Endothelial cell of umbilical vein (primary cell): ENCODE results near the gene RBBP5. TPM values are rescaled to one million over a fixed set of nuclear protein-coding genes. Genes with fewer than 3 reads are reported as not detected.

Source experiments
- BruUV-seq: library from RNA; stranded (reverse); fragments of 400-500 nt; replicated peaks from 2 replicates; lab custom pipeline; 2021; lab: Mats Ljungman, UMichigan
- CTCF ChIA-PET: fragments of 300-600, 350-600 bp; sonication (Branson Sonifier 250); formaldehyde crosslinking; loops from one replicate; lab custom pipeline; 2021; ENCODE audit warnings: antibody characterized with exemption, inconsistent platforms; lab: Charles Lee
- POLR2A ChIA-PET: fragments of 300-600, 350-600 bp; sonication (Branson Sonifier 250); formaldehyde crosslinking; loops from one replicate; lab custom pipeline; 2021; ENCODE audit warnings: antibody characterized with exemption, inconsistent platforms; lab: Charles Lee
- DNase-seq: peaks from one replicate; pipeline ENCODE4 v3.0.0-alpha.2; 2011; ENCODE audit warnings: low read depth, low spot score
- FAIRE-seq: peaks from 2 replicates; lab custom pipeline; 2011; peaks lifted over from hg19 to GRCh38; lab: Jason Lieb, UNC
- H2AFZ ChIP-seq: 2 replicates; pipeline ENCODE4 v1.6.0; 2012; ENCODE audit warnings: low read depth, low read length, control low read depth, inconsistent platforms
- H3K27ac ChIP-seq: 2 replicates; pipeline ENCODE4 v1.5.1; 2011; ENCODE audit warnings: low read depth, mild to moderate bottlenecking, control low read depth, low read length, moderate library complexity; ENCODE audit not compliant: insufficient read depth
- H3K27me3 ChIP-seq, 2 experiments: 2 replicates each; pipeline versions ENCODE4 v1.6.0 to v1.6.1; 2011; ENCODE audit warnings: low read length in 2 of 2, mixed read lengths in 1 of 2; ENCODE audit not compliant: control insufficient read depth in 2 of 2, insufficient read depth in 2 of 2
- H3K36me3 ChIP-seq, 2 experiments: 2 replicates in 1 of 2; 3 replicates in 1 of 2; pipeline ENCODE4 v1.5.1; 2011; ENCODE audit warnings: low read length in 2 of 2, mild to moderate bottlenecking in 1 of 2, moderate library complexity in 1 of 2; ENCODE audit not compliant: control insufficient read depth in 2 of 2, insufficient read depth in 2 of 2; ENCODE audit errors: extremely low read depth in 1 of 2
- H3K4me1 ChIP-seq: 3 replicates; pipeline ENCODE4 v1.5.1; 2011; ENCODE audit warnings: mild to moderate bottlenecking, low read length; ENCODE audit not compliant: control insufficient read depth, insufficient read depth; ENCODE audit errors: extremely low read depth
- H3K4me2 ChIP-seq: 2 replicates; pipeline ENCODE4 v1.6.1; 2011; ENCODE audit warnings: low read length, control low read depth, mixed read lengths; ENCODE audit not compliant: insufficient read depth
- H3K4me3 ChIP-seq, 3 experiments: fragments of 200-600 bp in 1 of 3; sonication (generic), shearing (Covaris generic) in 1 of 3; replicated peaks in 1 of 3; 2 replicates each; pipeline ENCODE4 v1.5.1; 2011 to 2016; ENCODE audit warnings: control low read depth in 3 of 3, low read length in 3 of 3, mild to moderate bottlenecking in 2 of 3, inconsistent platforms in 1 of 3, low read depth in 1 of 3, moderate library complexity in 1 of 3; ENCODE audit not compliant: insufficient read depth in 1 of 3
- H3K79me2 ChIP-seq: 2 replicates; pipeline ENCODE4 v1.6.0; 2012; ENCODE audit warnings: low read length, inconsistent platforms; ENCODE audit not compliant: control insufficient read depth, insufficient read depth
- H3K9ac ChIP-seq: replicated peaks from 2 replicates; pipeline ENCODE3; 2011; ENCODE audit warnings: low read length, control low read depth; ENCODE audit not compliant: insufficient read depth; ENCODE audit errors: extremely low read depth
- H3K9me1 ChIP-seq: replicated peaks from 3 replicates; pipeline ENCODE4 v1.6.0; 2011; ENCODE audit warnings: mild to moderate bottlenecking, low read length; ENCODE audit not compliant: control insufficient read depth, insufficient read depth; ENCODE audit errors: extremely low read depth
- H3K9me3 ChIP-seq: replicated peaks from 2 replicates; pipeline ENCODE4 v1.5.1; 2012; ENCODE audit warnings: low read length, inconsistent platforms; ENCODE audit not compliant: control insufficient read depth, insufficient read depth
- H4K20me1 ChIP-seq: replicated peaks from 2 replicates; pipeline ENCODE3; 2011; ENCODE audit warnings: mild to moderate bottlenecking, low read length; ENCODE audit not compliant: control insufficient read depth, insufficient read depth; ENCODE audit errors: extremely low read depth
- EZH2 ChIP-seq: IDR thresholded peaks from 2 replicates; pipeline ENCODE4 v1.6.1; 2012; ENCODE audit warnings: borderline replicate concordance, low read depth, mild to moderate bottlenecking, moderate library complexity, low read length, inconsistent platforms; ENCODE audit not compliant: severe bottlenecking
- FOS ChIP-seq: IDR thresholded peaks from 2 replicates; pipeline ENCODE4 v1.6.1; 2011; ENCODE audit warnings: mild to moderate bottlenecking, low read length, moderate library complexity, borderline replicate concordance; ENCODE audit not compliant: insufficient read depth
- GATA2 ChIP-seq: IDR thresholded peaks from 2 replicates; pipeline ENCODE4 v1.7.0; 2011; ENCODE audit warnings: low read depth, mild to moderate bottlenecking, moderate library complexity, mixed read lengths, low read length; ENCODE audit not compliant: insufficient read length, insufficient read depth
- JUN ChIP-seq: IDR thresholded peaks from 2 replicates; pipeline ENCODE4 v1.6.1; 2011; ENCODE audit warnings: borderline replicate concordance, low read depth; ENCODE audit not compliant: insufficient read length, insufficient read depth
- POLR2A ChIP-seq: IDR thresholded peaks from 2 replicates; pipeline ENCODE4 v1.6.1; 2012; ENCODE audit warnings: low read depth, mild to moderate bottlenecking, control low read depth, low read length
- POLR2AphosphoS5 ChIP-seq: IDR thresholded peaks from 2 replicates; pipeline ENCODE4 v1.6.1; 2012; ENCODE audit warnings: low read depth, mild to moderate bottlenecking, control low read depth, low read length, moderate library complexity; ENCODE audit not compliant: insufficient read depth
- dilution Hi-C: fragments of 300-500 bp; cut with MboI; formaldehyde crosslinking; loops from one replicate; pipeline ENCODE4 v1.15.0; 2019; ENCODE audit warnings: low sequenced_read_pairs; ENCODE audit not compliant: extremely low pct_ligation_motif_present
- intact Hi-C: fragments of 100-400 bp; cut with micrococcal nuclease; formaldehyde crosslinking; loops from one replicate; pipeline ENCODE4 v1.10.0; 2022
- polyA plus RNA-seq, 4 experiments: library from polyadenylated mRNA; depleted of rRNA in 3 of 4; stranded (reverse) in 3 of 4; unstranded in 1 of 4; fragments of >200 nt; gene quantifications; 2 replicates each; pipeline versions ENCODE4 v1.2.1 to v1.2.3, GENCODE V29; 2011 to 2012; ENCODE audit warnings: missing spikeins in 1 of 4
- total RNA-seq: library from RNA; stranded (reverse); gene quantifications from 2 replicates; pipeline ENCODE4 v1.2.3, GENCODE V29; 2021
- TF ChIP-seq, protein P1 (sequence below): IDR thresholded peaks from 2 replicates; pipeline ENCODE4 v1.6.1; 2011; ENCODE audit not compliant: insufficient read depth, insufficient read length

RBBP5 gene
- total and polyA plus RNA-seq, 2 donors (not counting 3 experiments of a cell fraction or from before 2014, with no cell fraction given) = 5.8 to 14.2 TPM

DNA sequence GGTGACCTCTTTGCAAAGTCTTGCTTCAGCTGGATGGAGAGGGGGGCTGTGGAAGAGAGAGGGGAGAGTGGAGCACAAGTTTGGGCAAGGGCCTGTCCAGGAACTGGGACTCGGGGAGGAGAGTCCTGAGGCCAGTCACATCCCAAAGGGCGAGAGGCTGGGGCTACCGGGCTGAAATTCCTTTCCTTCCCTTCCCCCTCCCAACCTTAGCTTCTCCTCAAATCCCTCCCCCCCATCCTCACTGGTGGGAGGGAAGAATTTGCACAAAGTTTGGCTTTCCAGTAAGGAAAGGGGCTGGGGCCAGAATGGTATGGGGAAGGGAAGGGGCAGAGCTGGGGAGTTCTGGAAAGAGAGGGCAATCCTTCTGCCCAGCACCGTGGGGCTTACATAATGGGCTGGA lies 77.9 kb downstream of the RBBP5 start:
- Histone ChIP-seq H3K9me1 (no peaks in the 10 kb centered on the region), H2AFZ (no peak overlapping the region), H3K4me2 (no peak overlapping the region), H3K9ac (no peak overlapping the region), H3K36me3 (no peaks in the 10 kb centered on the region), H3K27me3 (peaks cover 37 to 51% of the 10 kb centered on the region in 2 experiments), H3K27ac (no peak overlapping the region), H4K20me1 (no peaks in the 10 kb centered on the region), H3K4me1 (no peaks in the 10 kb centered on the region), H3K4me3 (no peak overlapping the region), H3K9me3 (no peaks in the 10 kb centered on the region), H3K79me2 (no peaks in the 10 kb centered on the region)
- TF ChIP-seq JUN (no peak), POLR2AphosphoS5 (no peak), POLR2A (no peak)
- TF ChIP-seq, protein P1, sequence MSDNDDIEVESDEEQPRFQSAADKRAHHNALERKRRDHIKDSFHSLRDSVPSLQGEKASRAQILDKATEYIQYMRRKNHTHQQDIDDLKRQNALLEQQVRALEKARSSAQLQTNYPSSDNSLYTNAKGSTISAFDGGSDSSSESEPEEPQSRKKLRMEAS = no peak
- ChIA-PET POLR2A (no interaction called here), CTCF (interaction anchor here (0.6 kb wide), 1 partner anchor 18 kb away, joined by 3 read pairs; no protein-coding TSS in a partner anchor)
- dilution Hi-C loops (no loop called here), intact Hi-C loops (no loop called here)
- no peak for FAIRE-seq
- DNase-seq = no peak
- BruUV-seq = no TSS peak

DNA sequence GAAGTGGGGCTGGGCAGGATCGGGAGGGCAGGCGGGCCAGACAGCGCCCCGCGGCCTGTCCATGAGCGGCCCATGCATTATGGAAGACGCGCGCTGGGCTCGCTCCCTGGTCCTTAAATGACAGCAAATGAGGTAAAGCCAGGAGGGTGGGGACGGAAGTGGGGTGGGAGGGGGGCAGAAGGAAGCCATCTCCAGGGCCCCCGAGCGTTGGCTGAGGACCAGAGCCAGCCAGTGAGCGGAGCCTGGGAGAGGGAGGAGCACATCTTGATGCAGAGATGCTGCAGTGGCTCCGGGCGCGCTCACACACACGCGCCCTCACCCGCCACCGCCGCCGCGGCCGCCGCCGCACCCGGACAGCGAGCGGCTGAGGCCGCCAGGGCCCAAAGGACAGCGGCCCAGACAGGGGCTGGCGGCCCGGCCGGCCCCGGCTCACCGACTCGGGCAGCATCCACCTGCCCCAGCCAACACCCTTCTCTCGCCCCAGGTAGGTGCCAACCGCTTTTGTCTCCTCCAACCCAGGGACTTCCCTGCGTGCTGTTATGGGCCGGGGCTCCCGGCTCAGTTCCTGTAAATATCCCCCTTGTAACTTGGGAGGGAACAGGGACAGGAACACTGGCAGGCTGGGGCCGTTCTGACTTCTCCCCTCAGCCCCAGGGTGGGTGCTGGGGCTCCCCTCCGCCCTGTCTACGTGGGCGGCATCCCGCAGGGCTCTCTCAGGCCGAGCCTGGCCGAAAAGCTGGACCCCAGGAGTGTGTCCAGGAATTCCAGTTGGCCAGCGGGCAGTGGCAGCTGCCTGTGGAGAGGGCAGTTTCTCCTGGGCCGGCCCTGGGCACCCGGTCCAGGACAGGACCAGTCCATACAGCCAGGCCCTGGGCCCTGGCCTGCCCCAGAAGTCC lies 78.6 kb downstream of the RBBP5 start, which contains the start of gene CNTN2:
Gene CNTN2, plus strand, starts transcription at position 302 of the 896 bp plus-strand sequence. CDS start 9,974 bp downstream, outside the sequence.
- Histone ChIP-seq H4K20me1 (no peaks in the 10 kb centered on the region), H3K9me1 (no peaks in the 10 kb centered on the region), H3K27me3 (peaks cover 37 to 51% of the 10 kb centered on the region in 2 experiments), H3K9ac (no peak within 1 kb of the TSS), H3K4me3 (no peak within 1 kb of the TSS), H2AFZ (no peak within 1 kb of the TSS), H3K4me1 (no peaks in the 10 kb centered on the region), H3K36me3 (no peaks in the 10 kb centered on the region), H3K9me3 (no peaks in the 10 kb centered on the region), H3K4me2 (no peak within 1 kb of the TSS), H3K27ac (no peak within 1 kb of the TSS), H3K79me2 (no peaks in the 10 kb centered on the region)
- ChIA-PET CTCF (interaction anchor here (0.6 to 2.8 kb wide), 3 partner anchors 18 to 54 kb away, joined by 3 to 22 read pairs (median 3); no protein-coding TSS in a partner anchor), POLR2A (no interaction called here)
- TF ChIP-seq EZH2 (peak; percentile 53), GATA2 (no peak), JUN (no peak), FOS (no peak)
- FAIRE-seq = no peak
- intact Hi-C loops (no loop called here), dilution Hi-C loops (no loop called here)
- DNase-seq = no peak
- BruUV-seq = no TSS peak
